ENCODE measurements around the gene SLC12A7. TPM values are rescaled to one million over a fixed set of nuclear protein-coding genes. Genes with fewer than 3 reads are reported as not detected.

SLC12A7 gene
- total RNA-seq, 1 experiment from 2014 or later: 48.2 TPM

DNA sequence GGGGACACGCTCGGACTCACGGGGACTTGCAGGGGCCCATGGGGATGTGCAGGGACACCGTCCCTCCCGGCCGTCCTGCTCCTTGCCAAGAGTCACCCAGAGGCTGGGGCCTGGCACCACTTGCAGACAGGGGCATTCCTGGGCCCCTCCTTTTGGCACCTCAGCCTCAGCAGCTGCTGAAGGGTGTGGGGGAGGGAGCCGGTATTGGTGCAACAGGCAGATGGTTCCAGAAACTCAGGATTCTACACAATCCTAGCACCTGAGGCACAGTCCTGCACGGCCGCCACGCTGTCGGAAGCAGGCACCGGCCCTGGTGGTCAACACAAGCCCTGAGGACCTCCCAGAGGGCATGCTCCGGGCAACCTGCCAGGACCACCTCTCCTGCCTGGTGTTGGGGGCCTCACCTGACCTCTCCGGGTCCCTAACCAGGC is 19.3 kb upstream of the SLC12A7 start:
- BruUV-seq (replicated peaks): TSS peak; percentile 52
- Histone ChIP-seq H4K20me1 (ENCODE audit: low read length) (no peaks in the 10 kb centered on the region), H3K4me1 (ENCODE audit: insufficient read depth, low read length) (peaks cover 48% of the 10 kb centered on the region), H2AFZ (ENCODE audit: low read length) (no peak overlapping the region), H3K9me3 (ENCODE audit: low read length) (no peaks in the 10 kb centered on the region), H3F3A (ENCODE audit: low read length, unreplicated experiment) (no peaks in the 10 kb centered on the region), H3K4me3 (ENCODE audit: low read length) (no peak overlapping the region), H3K9me2 (replicated peaks; ENCODE audit: low read length) (no peaks in the 10 kb centered on the region), H3K79me2 (ENCODE audit: low read length) (no peaks in the 10 kb centered on the region), H3K27me3 (ENCODE audit: low read length) (no peaks in the 10 kb centered on the region), H3K9ac (ENCODE audit: low read length) (peak overlapping the region; percentile 17; the same call in 1 of the 2 replicates), H3K4me2 (ENCODE audit: low read length) (peak overlapping the region; percentile 77; the same call in 1 of the 2 replicates), H3K36me3 (ENCODE audit: low read depth, low read length) (no peaks in the 10 kb centered on the region), H3K27ac (ENCODE audit: low read length) (peak overlapping the region; percentile 34; the same call in 1 of the 2 replicates)
- POLR2A ChIA-PET (ENCODE audit: unreplicated experiment): interaction anchor here (0.5 to 1.3 kb wide), 2 partner anchors 30 to 240 kb away, joined by 4 read pairs; no protein-coding TSS in a partner anchor
- CTCF ChIA-PET: interaction anchor here (0.5 kb wide), 1 partner anchor 10 kb away, joined by 3 read pairs; no protein-coding TSS in a partner anchor
- ATAC-seq: no peak
- no peak for DNase-seq
- intact Hi-C loops (cut with micrococcal nuclease): no loop called here
- TF ChIP-seq EZH2phosphoT487 (IDR thresholded peaks at IDR 0.05; ENCODE audit: borderline replicate concordance, low read length): no peak
- no peak for TF ChIP-seq EZH2 (IDR thresholded peaks at IDR 0.05; ENCODE audit: low read length, unreplicated experiment)
- TF ChIP-seq, protein P1, sequence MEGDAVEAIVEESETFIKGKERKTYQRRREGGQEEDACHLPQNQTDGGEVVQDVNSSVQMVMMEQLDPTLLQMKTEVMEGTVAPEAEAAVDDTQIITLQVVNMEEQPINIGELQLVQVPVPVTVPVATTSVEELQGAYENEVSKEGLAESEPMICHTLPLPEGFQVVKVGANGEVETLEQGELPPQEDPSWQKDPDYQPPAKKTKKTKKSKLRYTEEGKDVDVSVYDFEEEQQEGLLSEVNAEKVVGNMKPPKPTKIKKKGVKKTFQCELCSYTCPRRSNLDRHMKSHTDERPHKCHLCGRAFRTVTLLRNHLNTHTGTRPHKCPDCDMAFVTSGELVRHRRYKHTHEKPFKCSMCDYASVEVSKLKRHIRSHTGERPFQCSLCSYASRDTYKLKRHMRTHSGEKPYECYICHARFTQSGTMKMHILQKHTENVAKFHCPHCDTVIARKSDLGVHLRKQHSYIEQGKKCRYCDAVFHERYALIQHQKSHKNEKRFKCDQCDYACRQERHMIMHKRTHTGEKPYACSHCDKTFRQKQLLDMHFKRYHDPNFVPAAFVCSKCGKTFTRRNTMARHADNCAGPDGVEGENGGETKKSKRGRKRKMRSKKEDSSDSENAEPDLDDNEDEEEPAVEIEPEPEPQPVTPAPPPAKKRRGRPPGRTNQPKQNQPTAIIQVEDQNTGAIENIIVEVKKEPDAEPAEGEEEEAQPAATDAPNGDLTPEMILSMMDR (conservative IDR thresholded peaks at IDR 0.05; ENCODE audit: low read depth, low read length): no peak

DNA sequence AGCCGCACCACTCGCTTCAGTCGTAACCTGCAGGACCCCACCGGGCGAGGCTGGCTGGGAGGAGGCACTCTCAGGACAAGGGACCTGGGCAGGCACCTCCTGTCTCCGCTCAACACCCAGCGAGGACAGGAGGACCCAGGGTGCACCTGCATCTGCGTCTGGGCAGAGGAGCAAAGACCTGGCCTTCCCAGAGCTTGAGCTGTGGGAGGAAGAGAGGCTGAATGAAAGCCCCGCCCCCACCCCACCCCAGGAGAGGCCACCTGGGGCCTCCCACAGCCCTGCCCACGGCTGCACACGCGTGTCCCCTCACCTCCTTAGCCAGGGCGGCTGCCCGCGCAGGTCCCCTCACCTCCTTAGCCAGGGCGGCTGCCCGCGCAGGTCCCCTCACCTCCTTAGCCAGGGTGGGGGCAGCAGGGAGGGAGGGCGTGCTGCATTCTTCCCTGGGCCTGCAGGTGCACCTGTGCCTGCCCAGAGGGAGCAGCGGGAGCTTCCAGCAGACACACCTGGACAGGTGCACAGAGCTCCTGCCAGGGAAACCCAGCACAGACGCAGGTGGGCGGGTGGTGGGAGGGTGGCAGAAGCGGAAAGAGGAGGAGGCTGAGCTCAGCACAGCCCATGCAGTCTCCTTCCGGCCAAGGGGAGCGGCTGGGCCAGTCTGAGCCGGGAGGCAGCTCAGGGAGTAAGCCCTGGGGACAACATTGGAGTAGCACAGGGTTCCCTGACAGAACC is 18.5 kb upstream of the SLC12A7 start:
- peaks cover 48% of the 10 kb centered on the region for H3K4me1 ChIP-seq (ENCODE audit: insufficient read depth, low read length)
- TF ChIP-seq, protein P1 (conservative IDR thresholded peaks at IDR 0.05; ENCODE audit: low read depth, low read length): no peak
- no peak for TF ChIP-seq EZH2phosphoT487 (IDR thresholded peaks at IDR 0.05; ENCODE audit: borderline replicate concordance, low read length)
- no peak for TF ChIP-seq EZH2 (IDR thresholded peaks at IDR 0.05; ENCODE audit: low read length, unreplicated experiment)
- no peak overlapping the region for H2AFZ ChIP-seq (ENCODE audit: low read length)
- H3K4me2 ChIP-seq (ENCODE audit: low read length): peak overlapping the region; percentile 77
- ATAC-seq (peak; percentile 66), DNase-seq (peak; percentile 59)
- ChIA-PET CTCF (interaction anchor here (0.5 to 0.7 kb wide), 2 partner anchors 10 kb away, joined by 3 read pairs; no protein-coding TSS in a partner anchor), POLR2A (ENCODE audit: unreplicated experiment) (interaction anchor here (0.5 to 1.3 kb wide), 2 partner anchors 31 to 239 kb away, joined by 4 read pairs; no protein-coding TSS in a partner anchor)
- no peaks in the 10 kb centered on the region for H3K9me3 ChIP-seq (ENCODE audit: low read length)
- no peaks in the 10 kb centered on the region for H4K20me1 ChIP-seq (ENCODE audit: low read length)
- peak overlapping the region; percentile 85 for H3K27ac ChIP-seq (ENCODE audit: low read length)
- intact Hi-C loops (cut with micrococcal nuclease): no loop called here
- H3K9me2 ChIP-seq (replicated peaks; ENCODE audit: low read length): no peaks in the 10 kb centered on the region
- H3K27me3 ChIP-seq (ENCODE audit: low read length): no peaks in the 10 kb centered on the region
- peak overlapping the region; percentile 45; the same call in 1 of the 2 replicates for H3K4me3 ChIP-seq (ENCODE audit: low read length)
- no TSS peak for BruUV-seq (replicated peaks)
- no peaks in the 10 kb centered on the region for H3F3A ChIP-seq (ENCODE audit: low read length, unreplicated experiment)
- peak overlapping the region; percentile 77 for H3K9ac ChIP-seq (ENCODE audit: low read length)
- H3K79me2 ChIP-seq (ENCODE audit: low read length): no peaks in the 10 kb centered on the region
- no peaks in the 10 kb centered on the region for H3K36me3 ChIP-seq (ENCODE audit: low read depth, low read length)

DNA sequence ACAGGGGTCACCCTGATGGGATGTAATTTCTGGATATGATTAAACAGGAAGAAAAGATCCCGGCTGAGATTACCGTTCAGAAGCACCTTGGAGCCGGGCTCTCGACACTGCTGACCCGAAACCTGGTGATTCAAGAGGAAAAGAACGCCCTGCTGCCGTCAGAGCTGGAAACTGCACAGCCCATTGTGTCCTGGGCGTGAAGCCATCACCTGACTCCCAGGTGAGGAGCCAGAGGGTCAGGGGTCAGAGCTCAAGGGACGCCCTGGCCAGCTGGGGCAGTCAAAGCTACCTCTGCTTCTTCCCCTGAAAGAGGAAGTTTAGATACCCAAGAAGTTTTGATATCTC is 17.8 kb upstream of the SLC12A7 start:
- Histone ChIP-seq H3K27me3 (ENCODE audit: low read length) (no peaks in the 10 kb centered on the region), H3K4me2 (ENCODE audit: low read length) (peak overlapping the region; percentile 77), H3K9me2 (replicated peaks; ENCODE audit: low read length) (no peaks in the 10 kb centered on the region), H3K9ac (ENCODE audit: low read length) (peak overlapping the region; percentile 77), H3K9me3 (ENCODE audit: low read length) (no peaks in the 10 kb centered on the region), H2AFZ (ENCODE audit: low read length) (no peak overlapping the region), H3F3A (ENCODE audit: low read length, unreplicated experiment) (no peaks in the 10 kb centered on the region), H3K4me1 (ENCODE audit: insufficient read depth, low read length) (peaks cover 48% of the 10 kb centered on the region), H3K79me2 (ENCODE audit: low read length) (no peaks in the 10 kb centered on the region), H3K36me3 (ENCODE audit: low read depth, low read length) (no peaks in the 10 kb centered on the region), H3K27ac (ENCODE audit: low read length) (peak overlapping the region; percentile 85), H3K4me3 (ENCODE audit: low read length) (peak overlapping the region; percentile 45; the same call in 1 of the 2 replicates), H4K20me1 (ENCODE audit: low read length) (no peaks in the 10 kb centered on the region)
- POLR2A ChIA-PET (ENCODE audit: unreplicated experiment): interaction anchor here (0.6 kb wide), 1 partner anchor 31 kb away, joined by 5 read pairs; no protein-coding TSS in a partner anchor
- ATAC-seq (peak; percentile 43), DNase-seq (peak; percentile 65)
- TF ChIP-seq EZH2phosphoT487 (IDR thresholded peaks at IDR 0.05; ENCODE audit: borderline replicate concordance, low read length): no peak
- TF ChIP-seq EZH2 (IDR thresholded peaks at IDR 0.05; ENCODE audit: low read length, unreplicated experiment): no peak
- TF ChIP-seq, protein P1 (conservative IDR thresholded peaks at IDR 0.05; ENCODE audit: low read depth, low read length): no peak
- CTCF ChIA-PET: no interaction called here
- no TSS peak for BruUV-seq (replicated peaks)
- intact Hi-C loops (cut with micrococcal nuclease): no loop called here

Measured in PC-3 (cell line).